Central memory CD8-positive, alpha-beta T cell (primary cell): Measurements from ENCODE around the gene EXOC3.
A peak's percentile ranks its signal among the peaks of the same experiment; 100 is the strongest.

Experiments
- ATAC-seq: fragments of 150-1000 bp; cut with Tn5 transposase; replicated peaks from 2 replicates; pipeline ENCODE4 v1.10.0; 2022; ENCODE audit warnings: mild to moderate bottlenecking, moderate FRiP score, moderate number of reproducible peaks; ENCODE audit not compliant: poor library complexity, severe bottlenecking; ENCODE audit errors: extremely low read depth
- DNase-seq, 2 donors: peaks; one replicate each; pipeline ENCODE4 v3.0.0; 2021; ENCODE audit warnings: low spot score in 2 of 2
- H3K27ac Mint-ChIP-seq: one replicate; pipeline ENCODE4 v1.8.0; 2022; ENCODE audit warnings: low read depth, mild to moderate bottlenecking, moderate library complexity, mixed read lengths
- H3K27me3 Mint-ChIP-seq: one replicate; pipeline ENCODE4 v1.8.0; 2022; ENCODE audit warnings: mixed read lengths
- H3K36me3 Mint-ChIP-seq: one replicate; pipeline ENCODE4 v1.8.0; 2022; ENCODE audit warnings: mild to moderate bottlenecking, moderate library complexity, mixed read lengths; ENCODE audit not compliant: insufficient read depth
- H3K4me1 Mint-ChIP-seq: one replicate; pipeline ENCODE4 v1.8.0; 2022; ENCODE audit warnings: mixed read lengths
- H3K4me3 Mint-ChIP-seq: one replicate; pipeline ENCODE4 v1.8.0; 2022; ENCODE audit warnings: mild to moderate bottlenecking, moderate library complexity, mixed read lengths
- H3K9me3 Mint-ChIP-seq: one replicate; pipeline ENCODE4 v1.8.0; 2022; ENCODE audit warnings: mixed read lengths

EXOC3 gene

DNA sequence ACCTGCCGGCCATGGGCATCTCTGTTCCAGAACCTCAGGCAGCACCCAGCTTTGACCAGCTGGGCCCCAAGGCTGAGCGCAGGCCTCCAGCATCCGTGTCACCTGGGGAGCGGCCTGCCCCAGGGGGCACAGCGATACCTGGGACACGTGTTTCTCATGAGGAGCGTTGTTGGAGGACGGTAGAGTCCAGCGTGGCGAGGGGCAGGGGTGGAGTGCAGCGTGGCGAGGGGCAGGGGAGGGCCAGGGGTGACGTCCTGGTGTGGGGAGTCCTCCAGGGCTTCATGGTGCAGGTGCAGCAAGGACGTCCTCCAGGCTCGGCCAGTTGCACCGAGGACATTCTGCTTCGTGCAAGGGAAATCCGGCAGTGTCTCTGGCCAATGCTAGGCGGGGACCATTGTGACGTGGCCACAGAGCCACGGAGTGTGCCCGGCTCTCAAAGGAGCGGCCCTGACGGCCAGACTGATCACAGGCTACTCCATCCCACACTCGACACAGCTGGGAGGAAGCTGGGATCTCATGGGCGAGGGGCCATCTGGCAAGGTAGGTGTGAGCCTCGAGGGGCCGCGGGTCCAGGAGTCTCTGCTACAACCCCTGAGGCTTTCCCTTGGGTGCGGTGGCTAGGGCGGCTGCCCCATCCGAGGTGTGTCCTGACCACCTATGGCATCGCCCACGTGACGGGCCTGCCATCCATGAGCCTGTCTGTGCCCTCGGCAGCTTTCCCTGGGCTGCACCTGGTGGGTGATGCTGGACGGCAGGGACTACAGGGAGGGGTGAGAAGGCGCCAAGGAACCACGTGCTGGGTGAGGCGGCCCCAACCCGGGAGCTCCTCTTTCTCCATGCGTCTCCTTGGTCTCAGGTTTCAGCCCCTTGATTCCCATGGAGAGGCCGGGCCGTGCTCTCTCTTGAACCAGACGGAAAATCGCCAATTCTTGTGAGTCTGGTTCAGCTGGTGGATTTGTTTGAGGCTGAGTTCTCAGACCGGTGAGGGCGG, 47.4 kb downstream of the EXOC3 start:
- Mint-ChIP-seq H3K36me3 (no peaks in the 10 kb centered on the region), H3K4me3 (no peak overlapping the region), H3K9me3 (no peaks in the 10 kb centered on the region), H3K4me1 (no peaks in the 10 kb centered on the region), H3K27me3 (no peaks in the 10 kb centered on the region), H3K27ac (no peak overlapping the region)
- DNase-seq, result no peak
- ATAC-seq, result no peak

DNA sequence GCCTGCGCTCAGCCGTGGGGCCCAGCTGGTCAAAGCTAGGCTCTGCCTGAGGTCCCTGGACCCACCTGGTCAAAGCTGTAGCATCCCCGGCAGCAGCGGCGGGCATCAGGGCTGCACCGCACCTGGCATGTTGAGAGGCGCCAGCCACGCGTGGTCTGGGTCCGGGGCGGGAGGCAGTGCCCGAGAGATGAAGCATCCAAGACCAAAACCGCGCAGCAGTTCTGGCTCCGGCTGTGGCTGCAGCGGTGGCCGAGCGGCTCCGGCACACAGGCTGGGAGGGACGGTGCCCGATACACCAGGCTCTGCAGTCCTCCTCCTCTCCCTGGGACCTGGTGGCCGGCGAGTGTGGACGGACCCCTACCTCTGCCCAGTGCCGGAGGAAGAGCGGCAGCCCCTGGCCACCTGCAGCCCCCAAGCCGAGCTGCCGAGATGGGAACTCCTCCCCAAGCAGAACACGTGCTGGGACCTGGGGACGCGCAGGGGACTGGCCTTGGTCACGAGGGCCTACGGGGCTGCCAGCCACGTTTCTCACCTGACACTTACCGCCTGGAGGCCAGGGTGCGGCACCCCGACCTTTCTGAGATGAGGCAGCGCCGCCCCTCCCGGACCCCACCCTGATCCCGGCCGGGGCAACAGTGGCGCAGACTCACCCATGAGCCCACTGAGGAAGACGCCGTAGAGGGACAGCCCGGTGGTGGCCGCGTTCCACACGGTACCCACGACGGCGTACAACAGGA, 48.3 kb downstream of the EXOC3 start:
- Mint-ChIP-seq H3K36me3 (no peaks in the 10 kb centered on the region), H3K4me1 (no peaks in the 10 kb centered on the region), H3K27me3 (no peaks in the 10 kb centered on the region), H3K4me3 (no peak overlapping the region), H3K27ac (no peak overlapping the region), H3K9me3 (no peaks in the 10 kb centered on the region)
- no peak for ATAC-seq
- DNase-seq, result no peak

DNA sequence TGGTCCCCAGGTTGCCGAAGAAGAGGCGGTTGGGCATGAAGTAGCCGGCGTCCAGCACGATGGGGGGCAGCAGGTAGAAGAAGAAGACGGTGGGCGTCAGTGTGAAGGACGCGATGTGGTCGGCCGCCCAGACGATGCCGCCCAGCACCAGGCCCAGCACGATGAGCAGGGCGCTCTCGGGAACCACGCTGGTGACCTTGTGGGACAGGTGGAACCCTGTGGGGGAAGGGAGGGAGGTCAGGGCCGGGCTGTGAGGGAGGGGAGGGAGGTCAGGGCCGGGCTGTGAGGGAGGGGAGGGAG, 48.8 kb downstream of the EXOC3 start:
- no peaks in the 10 kb centered on the region for H3K36me3 Mint-ChIP-seq
- DNase-seq (no peak), ATAC-seq (no peak)
- H3K4me3 Mint-ChIP-seq, result no peak overlapping the region
- H3K9me3 Mint-ChIP-seq, result no peaks in the 10 kb centered on the region
- no peak overlapping the region for H3K27ac Mint-ChIP-seq
- no peaks in the 10 kb centered on the region for H3K27me3 Mint-ChIP-seq
- no peaks in the 10 kb centered on the region for H3K4me1 Mint-ChIP-seq

DNA sequence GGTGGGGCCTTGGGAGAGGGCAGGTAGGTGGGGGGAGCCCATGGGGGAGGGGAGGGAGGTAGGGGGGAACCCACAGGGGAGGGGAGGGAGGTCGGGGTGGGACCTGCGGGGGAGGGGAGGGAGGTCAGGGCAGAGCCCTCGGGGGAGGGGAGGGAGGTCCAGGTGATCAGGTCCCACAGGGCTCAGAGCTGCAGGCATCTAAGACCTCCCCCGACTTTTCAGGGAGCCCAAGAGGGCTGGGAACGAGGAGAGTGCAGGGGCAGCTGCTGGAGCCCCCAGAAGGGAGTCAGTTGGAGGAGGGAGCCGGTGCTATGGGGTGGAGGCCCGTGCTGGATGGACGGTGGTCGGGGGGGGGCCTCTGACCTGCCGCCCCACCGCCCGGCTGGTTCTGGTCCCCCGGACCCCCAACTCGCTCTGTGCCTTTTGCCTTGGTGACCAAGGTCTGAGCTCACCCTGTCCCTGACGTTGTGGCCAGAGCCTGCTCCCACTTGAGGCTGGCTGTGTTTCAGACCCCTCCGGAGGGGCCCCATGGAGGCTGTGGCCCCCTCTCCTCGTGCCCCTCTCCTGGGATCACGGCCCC, 49.4 kb downstream of the EXOC3 start:
- H3K4me1 Mint-ChIP-seq, result no peaks in the 10 kb centered on the region
- no peaks in the 10 kb centered on the region for H3K9me3 Mint-ChIP-seq
- H3K27me3 Mint-ChIP-seq, result no peaks in the 10 kb centered on the region
- no peak for DNase-seq
- H3K4me3 Mint-ChIP-seq, result no peak overlapping the region
- H3K36me3 Mint-ChIP-seq, result no peaks in the 10 kb centered on the region
- no peak for ATAC-seq
- no peak overlapping the region for H3K27ac Mint-ChIP-seq

DNA sequence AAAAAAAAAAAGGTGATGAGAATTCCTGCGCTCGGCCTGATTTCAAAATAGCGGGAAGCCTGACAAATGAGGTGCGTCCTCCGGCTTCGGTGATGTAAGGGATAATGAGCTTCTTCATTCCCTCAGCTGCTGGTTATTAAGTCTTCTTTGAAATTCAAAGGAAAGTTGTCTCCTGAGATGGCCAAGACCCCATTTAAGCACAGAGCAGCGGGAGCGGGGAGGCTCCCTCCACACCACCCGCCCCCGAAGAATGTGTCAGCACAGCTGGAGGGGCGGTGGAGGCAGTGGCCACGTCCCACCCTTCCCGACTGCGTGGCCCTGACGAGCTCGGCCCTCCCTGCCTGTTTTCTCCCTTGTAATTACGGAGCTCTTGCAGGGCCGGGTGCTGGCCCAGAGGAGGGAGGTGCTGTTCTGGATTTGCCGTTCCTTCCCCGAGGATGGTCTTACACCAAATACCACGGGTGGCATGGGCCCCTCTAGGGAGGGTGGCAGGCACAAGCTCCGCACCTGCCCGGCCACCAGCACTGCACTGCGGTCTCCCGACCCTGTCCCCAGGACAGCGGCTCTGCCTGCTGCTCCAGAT, 50.2 kb downstream of the EXOC3 start:
- ATAC-seq (no peak), DNase-seq (no peak)
- no peaks in the 10 kb centered on the region for H3K9me3 Mint-ChIP-seq
- H3K4me1 Mint-ChIP-seq, result no peaks in the 10 kb centered on the region
- H3K27me3 Mint-ChIP-seq, result peaks cover 5% of the 10 kb centered on the region
- no peak overlapping the region for H3K27ac Mint-ChIP-seq
- no peak overlapping the region for H3K4me3 Mint-ChIP-seq
- H3K36me3 Mint-ChIP-seq, result no peaks in the 10 kb centered on the region

DNA sequence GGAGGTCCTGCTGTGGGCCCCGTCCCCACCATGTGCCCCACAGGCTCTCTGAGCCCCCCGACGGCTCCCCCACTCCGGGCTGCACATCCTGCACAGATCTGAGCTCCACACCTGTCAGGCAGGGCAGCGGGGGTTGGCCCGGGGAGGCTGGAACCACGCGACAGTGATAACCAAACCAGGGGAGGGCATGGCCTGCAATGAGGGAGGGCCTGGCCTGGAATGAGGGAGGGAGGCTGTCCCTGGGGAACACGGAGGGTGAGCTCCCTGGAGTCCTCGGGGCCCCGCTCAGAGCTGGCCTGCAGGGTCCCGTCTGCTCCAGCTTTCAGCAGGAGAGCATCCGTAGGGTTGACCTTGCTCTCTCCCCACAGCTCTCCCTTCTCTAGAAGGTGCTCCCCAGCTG, 50.8 kb downstream of the EXOC3 start:
- H3K27me3 Mint-ChIP-seq, result peaks cover 10% of the 10 kb centered on the region
- H3K27ac Mint-ChIP-seq, result no peak overlapping the region
- H3K4me3 Mint-ChIP-seq, result no peak overlapping the region
- ATAC-seq (no peak), DNase-seq (no peak)
- no peaks in the 10 kb centered on the region for H3K36me3 Mint-ChIP-seq
- no peaks in the 10 kb centered on the region for H3K9me3 Mint-ChIP-seq
- H3K4me1 Mint-ChIP-seq, result no peaks in the 10 kb centered on the region

DNA sequence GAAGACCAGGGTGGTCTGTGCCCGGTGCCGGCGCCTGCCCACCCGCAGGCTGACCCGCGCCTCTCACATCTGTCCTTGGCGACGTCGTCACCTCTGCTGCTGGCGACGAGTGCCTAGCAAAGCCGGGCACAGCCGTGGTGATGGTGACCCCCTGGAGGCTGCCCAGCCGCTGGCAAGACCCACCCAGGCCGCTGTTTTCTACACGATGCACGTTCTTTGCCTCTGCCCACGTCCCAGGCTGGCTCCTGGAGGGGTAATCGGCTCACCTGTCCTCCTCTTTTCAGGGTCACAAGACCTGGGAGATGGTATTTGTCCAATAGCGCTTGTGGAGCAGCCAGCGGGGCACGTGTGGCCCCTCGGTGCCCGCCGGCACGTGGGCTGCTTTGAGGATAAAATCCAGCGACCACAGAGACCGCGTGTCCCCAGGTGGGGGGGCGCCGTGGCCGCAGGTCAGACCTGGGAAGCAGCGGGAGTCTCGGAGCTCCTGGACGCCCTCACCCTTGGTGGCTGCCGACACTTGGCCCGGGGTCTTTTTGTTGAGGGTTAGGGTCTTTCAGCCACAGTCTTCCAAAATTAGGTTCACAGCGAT, 51.8 kb downstream of the EXOC3 start:
- DNase-seq (no peak), ATAC-seq (no peak)
- H3K27me3 Mint-ChIP-seq, result peaks cover 16% of the 10 kb centered on the region
- H3K9me3 Mint-ChIP-seq, result no peaks in the 10 kb centered on the region
- no peak overlapping the region for H3K4me3 Mint-ChIP-seq
- H3K36me3 Mint-ChIP-seq, result no peaks in the 10 kb centered on the region
- no peaks in the 10 kb centered on the region for H3K4me1 Mint-ChIP-seq
- no peak overlapping the region for H3K27ac Mint-ChIP-seq

DNA sequence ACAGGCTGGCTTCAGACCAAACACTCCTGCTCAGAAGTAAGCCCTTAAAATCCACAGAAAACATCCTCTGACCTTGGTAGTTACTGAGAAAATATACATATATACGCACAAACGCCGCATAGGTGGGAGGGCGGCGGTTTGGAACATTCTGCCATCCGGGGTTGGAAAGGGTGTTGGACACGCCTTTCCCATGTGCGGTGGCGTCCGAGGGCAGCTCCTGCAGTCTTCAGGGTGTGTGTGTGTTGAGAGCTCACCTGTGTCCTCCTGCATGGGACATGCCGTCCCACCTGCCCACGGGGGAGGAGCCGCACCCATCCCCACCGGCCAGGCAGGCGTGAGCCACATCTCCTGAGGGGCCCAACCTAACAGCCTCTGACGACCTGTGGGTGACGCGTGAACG, 53.1 kb downstream of the EXOC3 start:
- H3K9me3 Mint-ChIP-seq, result no peaks in the 10 kb centered on the region
- H3K27ac Mint-ChIP-seq, result no peak overlapping the region
- no peak for DNase-seq
- no peak for ATAC-seq
- no peaks in the 10 kb centered on the region for H3K36me3 Mint-ChIP-seq
- no peaks in the 10 kb centered on the region for H3K4me1 Mint-ChIP-seq
- peaks cover 19% of the 10 kb centered on the region for H3K27me3 Mint-ChIP-seq
- H3K4me3 Mint-ChIP-seq, result no peak overlapping the region

DNA sequence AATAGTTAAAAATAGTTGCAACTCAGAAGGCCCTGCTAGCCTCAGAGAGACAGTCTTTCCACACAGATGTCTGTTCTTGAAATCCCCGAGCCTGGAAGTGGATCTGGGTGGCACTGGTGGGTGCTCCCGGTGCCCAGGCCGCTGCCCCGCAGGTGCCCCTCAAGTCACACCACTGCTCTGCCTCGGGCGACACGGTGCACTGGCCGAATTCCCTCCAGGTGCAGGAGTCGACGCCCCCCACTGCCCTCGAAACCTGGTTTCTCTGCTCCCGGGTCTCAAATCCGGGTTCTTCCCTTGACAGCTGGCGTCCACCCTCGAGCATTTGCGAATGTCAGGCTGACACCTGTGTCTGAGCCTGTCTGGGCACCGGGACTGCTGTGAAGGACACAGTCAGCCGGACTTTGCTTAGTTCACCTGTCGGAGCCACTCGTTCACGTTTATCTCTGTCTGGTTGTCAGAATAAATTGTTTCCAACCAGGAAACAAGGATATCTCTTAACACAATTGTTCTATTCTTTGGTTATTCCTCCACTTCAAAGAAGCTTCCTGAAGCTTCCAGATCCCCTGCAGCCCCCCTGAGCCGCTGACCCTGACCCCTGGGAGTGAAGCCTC, 54.2 kb downstream of the EXOC3 start:
- ATAC-seq, result no peak
- no peak for DNase-seq

DNA sequence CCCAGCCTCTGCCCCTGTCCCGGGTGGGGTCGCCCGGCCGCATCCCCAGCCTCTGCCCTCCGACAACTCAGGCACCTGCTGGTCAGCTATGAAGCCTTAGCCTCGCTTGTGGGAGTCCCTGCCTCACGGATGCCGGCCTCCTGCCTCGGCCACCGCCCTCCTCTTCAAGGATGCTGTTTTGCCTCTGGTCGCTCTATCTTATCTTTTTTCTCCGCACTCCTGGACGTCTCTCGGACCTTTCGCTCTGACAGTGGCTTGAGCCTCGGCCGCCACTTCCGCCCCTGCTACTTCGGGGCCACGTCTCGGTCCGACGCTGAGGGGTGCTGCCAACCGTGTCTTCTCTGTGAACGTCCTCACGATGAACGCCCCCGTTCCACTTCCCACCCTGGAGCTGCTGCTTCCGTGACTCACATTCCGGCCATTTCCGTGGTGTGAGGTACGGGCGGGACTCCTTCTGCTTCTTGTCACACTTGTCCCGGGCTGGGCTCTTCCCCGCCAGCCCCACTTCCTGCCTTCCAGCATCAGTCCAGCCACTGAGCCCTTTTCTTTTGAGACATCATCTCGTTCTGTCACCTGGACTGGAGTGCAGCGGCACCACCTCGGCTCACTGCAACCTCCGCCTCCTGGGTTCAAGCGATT, 55.0 kb downstream of the EXOC3 start:
- no peak for ATAC-seq
- no peak for DNase-seq
- H3K9me3 Mint-ChIP-seq, result no peaks in the 10 kb centered on the region
- H3K36me3 Mint-ChIP-seq, result no peaks in the 10 kb centered on the region
- peak overlapping the region; percentile 73 for H3K27ac Mint-ChIP-seq
- no peaks in the 10 kb centered on the region for H3K4me1 Mint-ChIP-seq
- peaks cover 19% of the 10 kb centered on the region for H3K27me3 Mint-ChIP-seq
- H3K4me3 Mint-ChIP-seq, result no peak overlapping the region

More for the DNA sequence above, 54.2 kb downstream of the EXOC3 start:
- Mint-ChIP-seq H3K36me3 (no peaks in the 10 kb centered on the region), H3K9me3 (no peaks in the 10 kb centered on the region), H3K27me3 (peaks cover 19% of the 10 kb centered on the region), H3K27ac (no peak overlapping the region), H3K4me3 (no peak overlapping the region), H3K4me1 (no peaks in the 10 kb centered on the region)

DNA sequence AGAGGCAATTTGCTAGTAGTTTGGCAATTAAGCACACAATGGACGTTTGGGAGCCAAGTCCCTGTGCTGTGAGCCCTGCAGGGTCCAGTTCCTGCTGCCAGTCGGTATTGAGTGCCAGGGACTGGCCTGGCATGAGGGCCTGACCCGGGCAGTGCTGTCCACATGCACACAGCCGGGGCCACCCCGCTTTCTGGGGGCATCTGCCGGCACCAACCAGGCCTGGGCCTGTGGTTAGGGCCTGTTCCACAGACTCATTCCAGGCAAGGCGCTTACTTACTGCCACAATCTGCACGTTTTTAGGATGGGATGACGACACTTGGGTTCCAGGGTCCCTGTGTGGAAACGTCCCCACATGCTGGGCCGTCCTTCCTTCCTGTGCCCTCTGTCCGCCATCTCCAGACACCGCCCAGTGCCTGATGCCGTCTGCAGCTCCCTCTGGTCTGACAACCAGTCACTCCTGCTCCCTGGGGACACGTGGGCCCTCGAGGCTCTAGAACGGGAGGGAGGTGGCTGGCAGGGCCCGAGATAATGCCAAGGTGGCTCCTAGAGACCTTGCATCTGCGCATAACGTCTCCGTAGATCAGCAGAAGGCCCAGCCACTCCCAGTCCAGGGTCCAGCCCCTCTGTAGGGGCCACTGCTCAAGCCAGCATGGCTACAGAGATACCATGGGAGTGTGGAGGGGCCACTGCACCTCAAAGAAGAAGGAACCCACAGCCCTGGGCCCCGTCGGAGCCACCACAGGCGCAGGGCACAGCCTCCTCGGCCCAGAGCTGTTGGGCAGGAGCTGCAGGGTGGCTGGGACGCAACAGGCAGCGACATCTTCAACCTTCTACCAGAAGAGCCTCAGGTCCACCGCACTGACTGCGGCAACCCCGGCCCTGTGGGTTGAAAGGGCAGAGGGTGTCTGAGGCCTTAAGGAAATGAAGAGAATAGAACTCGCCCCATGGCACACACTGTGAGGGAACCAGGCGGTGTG, 56.5 kb downstream of the EXOC3 start:
- no peak overlapping the region for H3K4me3 Mint-ChIP-seq
- no peaks in the 10 kb centered on the region for H3K36me3 Mint-ChIP-seq
- ATAC-seq (no peak), DNase-seq (no peak)
- no peaks in the 10 kb centered on the region for H3K9me3 Mint-ChIP-seq
- no peaks in the 10 kb centered on the region for H3K4me1 Mint-ChIP-seq
- H3K27ac Mint-ChIP-seq, result no peak overlapping the region
- peaks cover 30% of the 10 kb centered on the region for H3K27me3 Mint-ChIP-seq
